NCI-H446 (cell line): ENCODE measurements around the gene NBEA.

Source experiments
- DNase-seq, 2 experiments: peaks; one replicate each; lab custom pipeline; 2025; lab: John Stamatoyannopoulos, UW

NBEA gene

GRCh38 chr13:35712907-35713761 lies 771.1 kb downstream of the NBEA start:
- no peak for DNase-seq

GRCh38 chr13:35714121-35714520 lies 772.1 kb downstream of the NBEA start:
- no peak for DNase-seq

GRCh38 chr13:35714588-35715377 lies 772.7 kb downstream of the NBEA start:
- DNase-seq, result no peak

- DNase-seq, result peak; percentile 41 to 70
Observed at GRCh38 chr13:35716186-35716585, 774.1 kb downstream of the NBEA start.

GRCh38 chr13:35716729-35717128 lies 774.7 kb downstream of the NBEA start:
- no peak for DNase-seq

- DNase-seq, result no peak
Observed at GRCh38 chr13:35718084-35718483, 776.0 kb downstream of the NBEA start.

GRCh38 chr13:35720290-35720689 lies 778.2 kb downstream of the NBEA start:
- DNase-seq, result no peak

- peak; percentile 48 to 75 for DNase-seq
Observed at GRCh38 chr13:35720690-35721554, 778.9 kb downstream of the NBEA start.
